ENCODE data around the gene PDX1.

The PDX1 gene

GRCh38 chr13:27920677-27921420 lies 1.0 kb downstream of the PDX1 start:
- no CpG with 5 or more reads among the region's 40 CpGs for WGBS, 2 donors (ENCODE audit: extremely low coverage in 2 of 2, insufficient read length in 2 of 2, insufficient replicate concordance in 1 of 2)
- Histone ChIP-seq H2AFZ (ENCODE audit: low read length) (peak overlapping the region; percentile 91), H3K23ac (ENCODE audit: low read depth, low read length, poor library complexity) (peak overlapping the region; percentile 77), H2BK5ac (ENCODE audit: low read length) (no peak overlapping the region), H2BK12ac (ENCODE audit: low read length) (no peak overlapping the region), H3K9ac (ENCODE audit: low read depth, low read length, poor library complexity) (no peak overlapping the region), H2AK5ac (ENCODE audit: low read depth, low read length) (no peak overlapping the region), H3K27ac (replicated peaks; ENCODE audit: low read length) (no peak overlapping the region), H3K18ac (ENCODE audit: low read length) (no peak overlapping the region), H3K4me2 (ENCODE audit: insufficient read depth, low read length, poor library complexity, severe bottlenecking) (peak overlapping the region; percentile 2), H2BK15ac (ENCODE audit: low read length) (no peak overlapping the region), H3K79me1 (ENCODE audit: low read depth, low read length) (no peaks in the 10 kb centered on the region), H3K9me3 (replicated peaks in 1 of 2; ENCODE audit: control insufficient read depth in 2 of 2, insufficient read depth in 1 of 2, low read depth in 1 of 2, low read length in 2 of 2) (peaks cover 0 to 8% of the 10 kb centered on the region in 2 donors), H3K36me3 (replicated peaks in 1 of 2; ENCODE audit: control insufficient read depth in 2 of 2, insufficient read depth in 2 of 2, low read length in 2 of 2) (no peaks in the 10 kb centered on the region), H3K4me1 (ENCODE audit: control insufficient read depth in 2 of 2, insufficient read depth in 1 of 2, low read depth in 1 of 2, low read length in 2 of 2) (peaks cover 2 to 3% of the 10 kb centered on the region in 2 donors), H4K91ac (ENCODE audit: low read depth, low read length, poor library complexity) (no peak overlapping the region), H3K4me3 (ENCODE audit: low read length in 2 of 2) (peak overlapping the region; percentile 11 to 48), H3K4ac (ENCODE audit: low read length) (no peak overlapping the region), H4K8ac (ENCODE audit: low read depth, low read length) (peak overlapping the region; percentile 10), H2BK120ac (ENCODE audit: low read depth, low read length) (no peak overlapping the region), H3K14ac (ENCODE audit: low read length) (peak overlapping the region; percentile 15), H3K27me3 (ENCODE audit: control insufficient read depth in 3 of 3, insufficient read depth in 3 of 3, low read depth in 1 of 3, low read length in 3 of 3) (peaks cover 71 to 98% (median 98%) of the 10 kb centered on the region in 3 experiments)
- peak; percentile 36 for DNase-seq (ENCODE audit: low spot score)

DNA sequence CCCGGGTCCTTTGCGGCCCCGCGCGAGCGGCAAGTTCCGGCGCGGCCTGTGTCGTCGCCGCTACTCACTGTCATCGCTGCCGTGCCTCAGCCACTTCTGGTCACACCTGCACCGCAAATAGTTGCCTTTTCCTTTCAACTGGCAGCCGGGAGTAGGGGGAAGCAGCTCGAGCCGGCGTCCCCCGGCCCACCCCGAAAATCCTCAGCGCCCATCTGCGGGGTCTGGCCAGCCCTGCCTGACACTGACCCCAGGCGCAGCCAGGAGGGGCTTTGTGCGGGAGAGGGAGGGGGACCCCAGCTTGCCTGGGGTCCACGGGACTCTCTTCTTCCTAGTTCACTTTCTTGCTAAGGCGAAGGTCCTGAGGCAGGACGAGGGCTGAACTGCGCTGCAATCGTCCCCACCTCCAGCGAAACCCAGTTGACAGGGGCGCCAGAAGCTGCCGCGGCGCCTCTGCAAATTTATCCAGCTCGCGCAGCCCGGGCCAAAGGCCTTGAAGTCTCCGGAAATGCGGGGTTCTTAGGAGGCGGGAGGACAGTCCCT lies 1.7 kb downstream of the PDX1 start:
- Histone ChIP-seq H2BK12ac (ENCODE audit: low read length) (no peak overlapping the region), H3K27me3 (ENCODE audit: control insufficient read depth in 3 of 3, insufficient read depth in 3 of 3, low read depth in 1 of 3, low read length in 3 of 3) (peaks cover 71 to 100% (median 98%) of the 10 kb centered on the region in 3 experiments), H2BK120ac (ENCODE audit: low read depth, low read length) (no peak overlapping the region), H2AK5ac (ENCODE audit: low read depth, low read length) (no peak overlapping the region), H3K4ac (ENCODE audit: low read length) (no peak overlapping the region), H3K4me1 (ENCODE audit: control insufficient read depth in 2 of 2, insufficient read depth in 1 of 2, low read depth in 1 of 2, low read length in 2 of 2) (peaks cover 2 to 3% of the 10 kb centered on the region in 2 donors), H2AFZ (ENCODE audit: low read length) (peak overlapping the region; percentile 91), H4K8ac (ENCODE audit: low read depth, low read length) (no peak overlapping the region), H2BK5ac (ENCODE audit: low read length) (peak overlapping the region; percentile 78), H3K36me3 (replicated peaks in 1 of 2; ENCODE audit: control insufficient read depth in 2 of 2, insufficient read depth in 2 of 2, low read length in 2 of 2) (no peaks in the 10 kb centered on the region), H3K9me3 (replicated peaks in 1 of 2; ENCODE audit: control insufficient read depth in 2 of 2, insufficient read depth in 1 of 2, low read depth in 1 of 2, low read length in 2 of 2) (peaks cover 0 to 8% of the 10 kb centered on the region in 2 donors), H3K23ac (ENCODE audit: low read depth, low read length, poor library complexity) (no peak overlapping the region), H3K4me3 (ENCODE audit: low read length in 2 of 2) (peak overlapping the region; percentile 11 to 48), H4K91ac (ENCODE audit: low read depth, low read length, poor library complexity) (no peak overlapping the region), H3K4me2 (ENCODE audit: insufficient read depth, low read length, poor library complexity, severe bottlenecking) (no peak overlapping the region), H3K14ac (ENCODE audit: low read length) (no peak overlapping the region), H2BK15ac (ENCODE audit: low read length) (no peak overlapping the region), H3K9ac (ENCODE audit: low read depth, low read length, poor library complexity) (peak overlapping the region; percentile 15), H3K27ac (replicated peaks; ENCODE audit: low read length) (no peak overlapping the region), H3K18ac (ENCODE audit: low read length) (no peak overlapping the region), H3K79me1 (ENCODE audit: low read depth, low read length) (no peaks in the 10 kb centered on the region)
- peak; percentile 11 for DNase-seq (ENCODE audit: low spot score)
- no CpG with 5 or more reads among the region's 41 CpGs for WGBS, 2 donors (ENCODE audit: extremely low coverage in 2 of 2, insufficient read length in 2 of 2, insufficient replicate concordance in 1 of 2)

- no peak overlapping the region for H3K27ac ChIP-seq (replicated peaks; ENCODE audit: low read length)
- H2BK120ac ChIP-seq (ENCODE audit: low read depth, low read length), result no peak overlapping the region
- H2BK5ac ChIP-seq (ENCODE audit: low read length), result peak overlapping the region; percentile 78
- H3K4me3 ChIP-seq (ENCODE audit: low read length in 2 of 2), result no peak overlapping the region
- no peak overlapping the region for H2BK15ac ChIP-seq (ENCODE audit: low read length)
- H3K18ac ChIP-seq (ENCODE audit: low read length), result no peak overlapping the region
- no peaks in the 10 kb centered on the region for H3K79me1 ChIP-seq (ENCODE audit: low read depth, low read length)
- H2AK5ac ChIP-seq (ENCODE audit: low read depth, low read length), result no peak overlapping the region
- H4K8ac ChIP-seq (ENCODE audit: low read depth, low read length), result no peak overlapping the region
- H3K4me1 ChIP-seq (ENCODE audit: control insufficient read depth in 2 of 2, insufficient read depth in 1 of 2, low read depth in 1 of 2, low read length in 2 of 2), result peaks cover 2 to 3% of the 10 kb centered on the region in 2 donors
- H3K36me3 ChIP-seq (replicated peaks in 1 of 2; ENCODE audit: control insufficient read depth in 2 of 2, insufficient read depth in 2 of 2, low read length in 2 of 2), result no peaks in the 10 kb centered on the region
- no peak overlapping the region for H3K9ac ChIP-seq (ENCODE audit: low read depth, low read length, poor library complexity)
- peaks cover 0 to 8% of the 10 kb centered on the region in 2 donors for H3K9me3 ChIP-seq (replicated peaks in 1 of 2; ENCODE audit: control insufficient read depth in 2 of 2, insufficient read depth in 1 of 2, low read depth in 1 of 2, low read length in 2 of 2)
- peak overlapping the region; percentile 91 for H2AFZ ChIP-seq (ENCODE audit: low read length)
- no CpG with 5 or more reads among the region's 39 CpGs for WGBS, 2 donors (ENCODE audit: extremely low coverage in 2 of 2, insufficient read length in 2 of 2, insufficient replicate concordance in 1 of 2)
- DNase-seq (ENCODE audit: low spot score), result peak; percentile 9
- H3K4ac ChIP-seq (ENCODE audit: low read length), result no peak overlapping the region
- H4K91ac ChIP-seq (ENCODE audit: low read depth, low read length, poor library complexity), result no peak overlapping the region
- no peak overlapping the region for H3K4me2 ChIP-seq (ENCODE audit: insufficient read depth, low read length, poor library complexity, severe bottlenecking)
- H3K23ac ChIP-seq (ENCODE audit: low read depth, low read length, poor library complexity), result no peak overlapping the region
- no peak overlapping the region for H3K14ac ChIP-seq (ENCODE audit: low read length)
- H2BK12ac ChIP-seq (ENCODE audit: low read length), result no peak overlapping the region
- peaks cover 77 to 100% (median 99%) of the 10 kb centered on the region in 3 experiments for H3K27me3 ChIP-seq (ENCODE audit: control insufficient read depth in 3 of 3, insufficient read depth in 3 of 3, low read depth in 1 of 3, low read length in 3 of 3)
These were observed 2.4 kb downstream of the PDX1 start for GRCh38 chr13:27921961-27922882.
